ENCODE results near the gene TOMM40. TPM values are rescaled to one million over a fixed set of nuclear protein-coding genes. Genes with fewer than 3 reads are reported as not detected.

The TOMM40 gene
- total and polyA plus RNA-seq, 2 of the 13 experiments (the other 11 are each of a cell fraction or from before 2014, with no cell fraction given): 72.0 to 110 TPM

DNA sequence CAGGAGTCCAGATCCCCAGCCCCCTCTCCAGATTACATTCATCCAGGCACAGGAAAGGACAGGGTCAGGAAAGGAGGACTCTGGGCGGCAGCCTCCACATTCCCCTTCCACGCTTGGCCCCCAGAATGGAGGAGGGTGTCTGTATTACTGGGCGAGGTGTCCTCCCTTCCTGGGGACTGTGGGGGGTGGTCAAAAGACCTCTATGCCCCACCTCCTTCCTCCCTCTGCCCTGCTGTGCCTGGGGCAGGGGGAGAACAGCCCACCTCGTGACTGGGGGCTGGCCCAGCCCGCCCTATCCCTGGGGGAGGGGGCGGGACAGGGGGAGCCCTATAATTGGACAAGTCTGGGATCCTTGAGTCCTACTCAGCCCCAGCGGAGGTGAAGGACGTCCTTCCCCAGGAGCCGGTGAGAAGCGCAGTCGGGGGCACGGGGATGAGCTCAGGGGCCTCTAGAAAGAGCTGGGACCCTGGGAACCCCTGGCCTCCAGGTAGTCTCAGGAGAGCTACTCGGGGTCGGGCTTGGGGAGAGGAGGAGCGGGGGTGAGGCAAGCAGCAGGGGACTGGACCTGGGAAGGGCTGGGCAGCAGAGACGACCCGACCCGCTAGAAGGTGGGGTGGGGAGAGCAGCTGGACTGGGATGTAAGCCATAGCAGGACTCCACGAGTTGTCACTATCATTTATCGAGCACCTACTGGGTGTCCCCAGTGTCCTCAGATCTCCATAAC, 14.5 kb downstream of the TOMM40 start, which contains the start of gene APOE (continued):
- TF ChIP-seq MIER3 (CRISPR knock-in tag; IDR thresholded peaks at IDR 0.05; ENCODE audit: borderline replicate concordance) (peak; percentile 26; the same call in 1 of the 2 replicates), XRCC5 (optimal IDR thresholded peaks at IDR 0.05; ENCODE audit: low read length) (no peak), ZKSCAN1 (IDR thresholded peaks at IDR 0.05; ENCODE audit: low read length) (no peak; the same call in 1 of the 2 replicates), ATRX (CRISPR knock-in tag; IDR thresholded peaks at IDR 0.05; ENCODE audit: borderline replicate concordance) (no peak), ZNF292 (CRISPR knock-in tag; IDR thresholded peaks at IDR 0.05; ENCODE audit: borderline replicate concordance, low read depth) (no peak), ZNF577 (CRISPR knock-in tag; IDR thresholded peaks at IDR 0.05; ENCODE audit: borderline replicate concordance, low read depth) (no peak), ZNF891 (CRISPR knock-in tag; IDR thresholded peaks at IDR 0.05) (no peak), ZNF274 (CRISPR knock-in tag; IDR thresholded peaks at IDR 0.05) (no peak), ZSCAN21 (CRISPR knock-in tag; IDR thresholded peaks at IDR 0.05; ENCODE audit: borderline replicate concordance) (no peak)
- TF ChIP-seq, protein P1, sequence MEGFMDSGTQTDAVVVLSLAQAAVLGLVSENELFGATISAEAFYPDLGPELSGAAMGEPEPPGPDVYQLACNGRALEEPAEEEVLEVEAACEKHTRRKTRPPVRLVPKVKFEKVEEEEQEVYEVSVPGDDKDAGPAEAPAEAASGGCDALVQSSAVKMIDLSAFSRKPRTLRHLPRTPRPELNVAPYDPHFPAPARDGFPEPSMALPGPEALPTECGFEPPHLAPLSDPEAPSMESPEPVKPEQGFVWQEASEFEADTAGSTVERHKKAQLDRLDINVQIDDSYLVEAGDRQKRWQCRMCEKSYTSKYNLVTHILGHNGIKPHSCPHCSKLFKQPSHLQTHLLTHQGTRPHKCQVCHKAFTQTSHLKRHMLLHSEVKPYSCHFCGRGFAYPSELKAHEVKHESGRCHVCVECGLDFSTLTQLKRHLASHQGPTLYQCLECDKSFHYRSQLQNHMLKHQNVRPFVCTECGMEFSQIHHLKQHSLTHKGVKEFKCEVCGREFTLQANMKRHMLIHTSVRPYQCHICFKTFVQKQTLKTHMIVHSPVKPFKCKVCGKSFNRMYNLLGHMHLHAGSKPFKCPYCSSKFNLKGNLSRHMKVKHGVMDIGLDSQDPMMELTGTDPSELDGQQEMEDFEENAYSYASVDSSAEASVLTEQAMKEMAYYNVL (CRISPR knock-in tag; IDR thresholded peaks at IDR 0.05; ENCODE audit: borderline replicate concordance): no peak
- TF ChIP-seq, protein P2, sequence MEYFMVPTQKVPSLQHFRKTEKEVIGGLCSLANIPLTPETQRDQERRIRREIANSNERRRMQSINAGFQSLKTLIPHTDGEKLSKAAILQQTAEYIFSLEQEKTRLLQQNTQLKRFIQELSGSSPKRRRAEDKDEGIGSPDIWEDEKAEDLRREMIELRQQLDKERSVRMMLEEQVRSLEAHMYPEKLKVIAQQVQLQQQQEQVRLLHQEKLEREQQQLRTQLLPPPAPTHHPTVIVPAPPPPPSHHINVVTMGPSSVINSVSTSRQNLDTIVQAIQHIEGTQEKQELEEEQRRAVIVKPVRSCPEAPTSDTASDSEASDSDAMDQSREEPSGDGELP (IDR thresholded peaks at IDR 0.05; ENCODE audit: borderline replicate concordance, low read depth): no peak
- TF ChIP-seq, protein P3, sequence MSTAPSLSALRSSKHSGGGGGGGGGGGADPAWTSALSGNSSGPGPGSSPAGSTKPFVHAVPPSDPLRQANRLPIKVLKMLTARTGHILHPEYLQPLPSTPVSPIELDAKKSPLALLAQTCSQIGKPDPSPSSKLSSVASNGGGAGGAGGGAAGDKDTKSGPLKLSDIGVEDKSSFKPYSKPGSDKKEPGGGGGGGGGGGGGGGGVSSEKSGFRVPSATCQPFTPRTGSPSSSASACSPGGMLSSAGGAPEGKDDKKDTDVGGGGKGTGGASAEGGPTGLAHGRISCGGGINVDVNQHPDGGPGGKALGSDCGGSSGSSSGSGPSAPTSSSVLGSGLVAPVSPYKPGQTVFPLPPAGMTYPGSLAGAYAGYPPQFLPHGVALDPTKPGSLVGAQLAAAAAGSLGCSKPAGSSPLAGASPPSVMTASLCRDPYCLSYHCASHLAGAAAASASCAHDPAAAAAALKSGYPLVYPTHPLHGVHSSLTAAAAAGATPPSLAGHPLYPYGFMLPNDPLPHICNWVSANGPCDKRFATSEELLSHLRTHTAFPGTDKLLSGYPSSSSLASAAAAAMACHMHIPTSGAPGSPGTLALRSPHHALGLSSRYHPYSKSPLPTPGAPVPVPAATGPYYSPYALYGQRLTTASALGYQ (CRISPR knock-in tag; IDR thresholded peaks at IDR 0.05): no peak
- TF ChIP-seq, protein P4, sequence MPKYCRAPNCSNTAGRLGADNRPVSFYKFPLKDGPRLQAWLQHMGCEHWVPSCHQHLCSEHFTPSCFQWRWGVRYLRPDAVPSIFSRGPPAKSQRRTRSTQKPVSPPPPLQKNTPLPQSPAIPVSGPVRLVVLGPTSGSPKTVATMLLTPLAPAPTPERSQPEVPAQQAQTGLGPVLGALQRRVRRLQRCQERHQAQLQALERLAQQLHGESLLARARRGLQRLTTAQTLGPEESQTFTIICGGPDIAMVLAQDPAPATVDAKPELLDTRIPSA (CRISPR knock-in tag; IDR thresholded peaks at IDR 0.05; ENCODE audit: borderline replicate concordance): no peak
- TF ChIP-seq, protein P5, sequence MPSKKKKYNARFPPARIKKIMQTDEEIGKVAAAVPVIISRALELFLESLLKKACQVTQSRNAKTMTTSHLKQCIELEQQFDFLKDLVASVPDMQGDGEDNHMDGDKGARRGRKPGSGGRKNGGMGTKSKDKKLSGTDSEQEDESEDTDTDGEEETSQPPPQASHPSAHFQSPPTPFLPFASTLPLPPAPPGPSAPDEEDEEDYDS (CRISPR knock-in tag; IDR thresholded peaks at IDR 0.05): peak; percentile 98
- TF ChIP-seq, protein P6, sequence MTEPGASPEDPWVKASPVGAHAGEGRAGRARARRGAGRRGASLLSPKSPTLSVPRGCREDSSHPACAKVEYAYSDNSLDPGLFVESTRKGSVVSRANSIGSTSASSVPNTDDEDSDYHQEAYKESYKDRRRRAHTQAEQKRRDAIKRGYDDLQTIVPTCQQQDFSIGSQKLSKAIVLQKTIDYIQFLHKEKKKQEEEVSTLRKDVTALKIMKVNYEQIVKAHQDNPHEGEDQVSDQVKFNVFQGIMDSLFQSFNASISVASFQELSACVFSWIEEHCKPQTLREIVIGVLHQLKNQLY (CRISPR knock-in tag; IDR thresholded peaks at IDR 0.05): no peak
- TF ChIP-seq, protein P7, sequence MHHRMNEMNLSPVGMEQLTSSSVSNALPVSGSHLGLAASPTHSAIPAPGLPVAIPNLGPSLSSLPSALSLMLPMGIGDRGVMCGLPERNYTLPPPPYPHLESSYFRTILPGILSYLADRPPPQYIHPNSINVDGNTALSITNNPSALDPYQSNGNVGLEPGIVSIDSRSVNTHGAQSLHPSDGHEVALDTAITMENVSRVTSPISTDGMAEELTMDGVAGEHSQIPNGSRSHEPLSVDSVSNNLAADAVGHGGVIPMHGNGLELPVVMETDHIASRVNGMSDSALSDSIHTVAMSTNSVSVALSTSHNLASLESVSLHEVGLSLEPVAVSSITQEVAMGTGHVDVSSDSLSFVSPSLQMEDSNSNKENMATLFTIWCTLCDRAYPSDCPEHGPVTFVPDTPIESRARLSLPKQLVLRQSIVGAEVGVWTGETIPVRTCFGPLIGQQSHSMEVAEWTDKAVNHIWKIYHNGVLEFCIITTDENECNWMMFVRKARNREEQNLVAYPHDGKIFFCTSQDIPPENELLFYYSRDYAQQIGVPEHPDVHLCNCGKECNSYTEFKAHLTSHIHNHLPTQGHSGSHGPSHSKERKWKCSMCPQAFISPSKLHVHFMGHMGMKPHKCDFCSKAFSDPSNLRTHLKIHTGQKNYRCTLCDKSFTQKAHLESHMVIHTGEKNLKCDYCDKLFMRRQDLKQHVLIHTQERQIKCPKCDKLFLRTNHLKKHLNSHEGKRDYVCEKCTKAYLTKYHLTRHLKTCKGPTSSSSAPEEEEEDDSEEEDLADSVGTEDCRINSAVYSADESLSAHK (CRISPR knock-in tag; IDR thresholded peaks at IDR 0.05; ENCODE audit: borderline replicate concordance): no peak

Data from HepG2 (cell line).